Measurements from ENCODE around the gene KIRREL2. TPM values are rescaled to one million over a fixed set of nuclear protein-coding genes. Genes with fewer than 3 reads are reported as not detected.
A peak's percentile ranks its signal among the peaks of the same experiment; 100 is the strongest.

The KIRREL2 gene
- polyA plus RNA-seq, 3 donors: not detected

GRCh38 chr19:35841961-35842595 is 14.6 kb upstream of the KIRREL2 start:
- Histone ChIP-seq H3K9me3 (replicated peaks in 1 of 2; ENCODE audit: control insufficient read depth in 1 of 2, insufficient read depth in 1 of 2, low read length in 2 of 2) (peaks cover 13 to 28% of the 10 kb centered on the region in 2 donors), H3K27me3 (ENCODE audit: control insufficient read depth in 2 of 2, insufficient read depth in 2 of 2, low read length in 2 of 2) (peaks cover 28 to 39% of the 10 kb centered on the region in 2 donors), H3K9ac (ENCODE audit: insufficient read depth, low read length, poor library complexity, severe bottlenecking) (no peak overlapping the region), H3K4me1 (ENCODE audit: control insufficient read depth in 1 of 2, insufficient read depth in 2 of 2, low read length in 2 of 2) (peaks cover 9 to 11% of the 10 kb centered on the region in 2 donors), H3K4me3 (replicated peaks in 1 of 3; ENCODE audit: low read depth in 2 of 3, low read length in 3 of 3) (no peak overlapping the region), H3K79me2 (ENCODE audit: insufficient read depth, low read length) (no peaks in the 10 kb centered on the region), H3K36me3 (replicated peaks in 1 of 2; ENCODE audit: control insufficient read depth in 1 of 2, insufficient read depth in 2 of 2, low read length in 2 of 2) (no peaks in the 10 kb centered on the region), H3K27ac (ENCODE audit: low read depth in 1 of 2, low read length in 2 of 2) (no peak overlapping the region), H3K4me2 (replicated peaks; ENCODE audit: extremely low read depth, low read length, poor library complexity, severe bottlenecking) (no peak overlapping the region), H2AFZ (ENCODE audit: insufficient read depth, low read depth, low read length, poor library complexity, severe bottlenecking) (no peak overlapping the region), H4K20me1 (ENCODE audit: insufficient read depth, low read length) (no peaks in the 10 kb centered on the region)
- no peak for DNase-seq
- Mint-ChIP-seq H3K4me3 (no peak overlapping the region), H3K36me3 (peaks cover 4 to 5% of the 10 kb centered on the region in 2 donors), H3K4me1 (peaks cover 18% of the 10 kb centered on the region), H3K27me3 (ENCODE audit: low read depth in 3 of 3) (peaks cover 44 to 54% (median 47%) of the 10 kb centered on the region in 3 donors), H3K27ac (no peak overlapping the region), H3K9me3 (peaks cover 0 to 33% (median 18%) of the 10 kb centered on the region in 7 donors)
- no peak for TF ChIP-seq CTCF (IDR thresholded peaks at IDR 0.05)
- intact Hi-C loops (cut with micrococcal nuclease): no loop called here
- 95% methylated on average over 13 of the region's 13 CpGs for WGBS (ENCODE audit: insufficient coverage)

- Histone ChIP-seq H3K4me2 (replicated peaks; ENCODE audit: extremely low read depth, low read length, poor library complexity, severe bottlenecking) (no peak overlapping the region), H3K27ac (ENCODE audit: low read depth in 1 of 2, low read length in 2 of 2) (no peak overlapping the region), H3K9ac (ENCODE audit: insufficient read depth, low read length, poor library complexity, severe bottlenecking) (no peak overlapping the region), H3K79me2 (ENCODE audit: insufficient read depth, low read length) (no peaks in the 10 kb centered on the region), H3K4me3 (replicated peaks in 1 of 3; ENCODE audit: low read depth in 2 of 3, low read length in 3 of 3) (no peak overlapping the region), H4K20me1 (ENCODE audit: insufficient read depth, low read length) (no peaks in the 10 kb centered on the region), H3K9me3 (replicated peaks in 1 of 2; ENCODE audit: control insufficient read depth in 1 of 2, insufficient read depth in 1 of 2, low read length in 2 of 2) (peaks cover 13 to 28% of the 10 kb centered on the region in 2 donors), H3K4me1 (ENCODE audit: control insufficient read depth in 1 of 2, insufficient read depth in 2 of 2, low read length in 2 of 2) (peaks cover 9 to 11% of the 10 kb centered on the region in 2 donors), H3K36me3 (replicated peaks in 1 of 2; ENCODE audit: control insufficient read depth in 1 of 2, insufficient read depth in 2 of 2, low read length in 2 of 2) (no peaks in the 10 kb centered on the region), H2AFZ (ENCODE audit: insufficient read depth, low read depth, low read length, poor library complexity, severe bottlenecking) (no peak overlapping the region), H3K27me3 (ENCODE audit: control insufficient read depth in 2 of 2, insufficient read depth in 2 of 2, low read length in 2 of 2) (peaks cover 28 to 44% of the 10 kb centered on the region in 2 donors)
- intact Hi-C loops (cut with micrococcal nuclease): no loop called here
- H3K4me3 Mint-ChIP-seq: peak overlapping the region in 1 of 2 donors; percentile 57
- peaks cover 47 to 57% (median 50%) of the 10 kb centered on the region in 3 donors for H3K27me3 Mint-ChIP-seq (ENCODE audit: low read depth in 3 of 3)
- no peak for TF ChIP-seq CTCF (IDR thresholded peaks at IDR 0.05)
- no peak for DNase-seq
- 95% methylated on average over 4 of the region's 4 CpGs for WGBS (ENCODE audit: insufficient coverage)
- H3K27ac Mint-ChIP-seq: no peak overlapping the region
- H3K4me1 Mint-ChIP-seq: peaks cover 18% of the 10 kb centered on the region
- peaks cover 0 to 33% (median 18%) of the 10 kb centered on the region in 7 donors for H3K9me3 Mint-ChIP-seq
- H3K36me3 Mint-ChIP-seq: peaks cover 4 to 5% of the 10 kb centered on the region in 2 donors
These were observed 13.9 kb upstream of the KIRREL2 start for GRCh38 chr19:35842666-35843272.

All from CD14-positive monocyte (primary cell).